BJ (cell line): ENCODE data around the gene RGS6. TPM values are rescaled to one million over a fixed set of nuclear protein-coding genes. Genes with fewer than 3 reads are reported as not detected.

Experiments
- CTCF ChIA-PET: fragments of 350-600 bp; formaldehyde crosslinking; extraction: SDS; loops from one replicate; lab custom pipeline; 2021; ENCODE audit warnings: antibody characterized with exemption, inconsistent platforms; lab: Yijun Ruan, JAX
- POLR2A ChIA-PET: fragments of 300-600 bp; sonication (Branson Sonifier 250); formaldehyde crosslinking; extraction: SDS; loops from one replicate; lab custom pipeline; 2021; ENCODE audit warnings: antibody characterized with exemption; lab: Charles Lee
- DNase-seq: peaks from one replicate; pipeline ENCODE4 v3.0.0-alpha.2; 2011; ENCODE audit warnings: low read depth
- H3K27me3 ChIP-seq: 2 replicates; pipeline ENCODE4 v1.6.0; 2011; ENCODE audit warnings: low read length; ENCODE audit not compliant: control insufficient read depth, insufficient read depth
- H3K36me3 ChIP-seq: 2 replicates; pipeline ENCODE4 v1.5.1; 2011; ENCODE audit warnings: low read length; ENCODE audit not compliant: control insufficient read depth, insufficient read depth
- H3K4me3 ChIP-seq: 2 replicates; pipeline ENCODE4 v1.5.1; 2011; ENCODE audit warnings: low read depth, mild to moderate bottlenecking, control low read depth, low read length
- polyA plus RNA-seq: library from polyadenylated mRNA; depleted of rRNA; stranded (reverse); fragments of >200 nt; gene quantifications from 2 replicates; pipeline ENCODE4 v1.2.3, GENCODE V29; 2011
- TF ChIP-seq, protein P1 (sequence below): IDR thresholded peaks from 2 replicates; pipeline ENCODE4 v1.5.1; 2011; ENCODE audit warnings: low read depth, mild to moderate bottlenecking, control low read depth, inconsistent platforms, low read length, moderate library complexity; ENCODE audit not compliant: insufficient read depth

The RGS6 gene
- polyA plus RNA-seq, 1 experiment = not detected

GRCh38 chr14:72599579-72600470 lies 667.6 kb downstream of the RGS6 start:
- Histone ChIP-seq H3K4me3 (no peak overlapping the region), H3K36me3 (no peaks in the 10 kb centered on the region), H3K27me3 (no peaks in the 10 kb centered on the region)
- POLR2A ChIA-PET = no interaction called here
- CTCF ChIA-PET = no interaction called here
- TF ChIP-seq, protein P1, sequence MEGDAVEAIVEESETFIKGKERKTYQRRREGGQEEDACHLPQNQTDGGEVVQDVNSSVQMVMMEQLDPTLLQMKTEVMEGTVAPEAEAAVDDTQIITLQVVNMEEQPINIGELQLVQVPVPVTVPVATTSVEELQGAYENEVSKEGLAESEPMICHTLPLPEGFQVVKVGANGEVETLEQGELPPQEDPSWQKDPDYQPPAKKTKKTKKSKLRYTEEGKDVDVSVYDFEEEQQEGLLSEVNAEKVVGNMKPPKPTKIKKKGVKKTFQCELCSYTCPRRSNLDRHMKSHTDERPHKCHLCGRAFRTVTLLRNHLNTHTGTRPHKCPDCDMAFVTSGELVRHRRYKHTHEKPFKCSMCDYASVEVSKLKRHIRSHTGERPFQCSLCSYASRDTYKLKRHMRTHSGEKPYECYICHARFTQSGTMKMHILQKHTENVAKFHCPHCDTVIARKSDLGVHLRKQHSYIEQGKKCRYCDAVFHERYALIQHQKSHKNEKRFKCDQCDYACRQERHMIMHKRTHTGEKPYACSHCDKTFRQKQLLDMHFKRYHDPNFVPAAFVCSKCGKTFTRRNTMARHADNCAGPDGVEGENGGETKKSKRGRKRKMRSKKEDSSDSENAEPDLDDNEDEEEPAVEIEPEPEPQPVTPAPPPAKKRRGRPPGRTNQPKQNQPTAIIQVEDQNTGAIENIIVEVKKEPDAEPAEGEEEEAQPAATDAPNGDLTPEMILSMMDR = no peak
- no peak for DNase-seq

GRCh38 chr14:72600551-72601330 lies 668.5 kb downstream of the RGS6 start:
- Histone ChIP-seq H3K27me3 (no peaks in the 10 kb centered on the region), H3K4me3 (no peak overlapping the region), H3K36me3 (no peaks in the 10 kb centered on the region)
- TF ChIP-seq, protein P1 = no peak
- CTCF ChIA-PET = no interaction called here
- no peak for DNase-seq
- POLR2A ChIA-PET = no interaction called here

DNA sequence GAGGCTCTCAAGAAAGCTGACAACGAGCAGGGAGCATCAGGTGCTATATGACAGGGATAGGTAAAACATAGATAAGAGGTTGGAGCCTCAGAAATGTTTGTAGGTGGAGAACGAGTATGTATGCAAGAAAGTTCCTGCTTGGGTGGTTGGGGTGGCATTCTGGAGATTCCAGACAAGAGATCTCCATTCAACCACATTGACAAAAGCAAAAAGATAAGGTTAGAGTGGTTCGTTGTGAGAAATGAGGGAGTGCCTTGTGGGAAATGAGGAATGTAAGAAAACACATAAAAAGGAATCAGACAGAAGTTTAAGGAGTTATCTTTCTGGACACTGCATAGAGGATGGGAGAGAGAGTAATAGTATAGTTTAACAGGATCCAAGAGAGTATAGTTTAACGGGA lies 671.4 kb downstream of the RGS6 start:
- H3K36me3 ChIP-seq = no peaks in the 10 kb centered on the region
- DNase-seq = no peak
- ChIA-PET CTCF (no interaction called here), POLR2A (no interaction called here)
- TF ChIP-seq, protein P1 = no peak
- H3K27me3 ChIP-seq = no peaks in the 10 kb centered on the region
- no peak overlapping the region for H3K4me3 ChIP-seq

DNA sequence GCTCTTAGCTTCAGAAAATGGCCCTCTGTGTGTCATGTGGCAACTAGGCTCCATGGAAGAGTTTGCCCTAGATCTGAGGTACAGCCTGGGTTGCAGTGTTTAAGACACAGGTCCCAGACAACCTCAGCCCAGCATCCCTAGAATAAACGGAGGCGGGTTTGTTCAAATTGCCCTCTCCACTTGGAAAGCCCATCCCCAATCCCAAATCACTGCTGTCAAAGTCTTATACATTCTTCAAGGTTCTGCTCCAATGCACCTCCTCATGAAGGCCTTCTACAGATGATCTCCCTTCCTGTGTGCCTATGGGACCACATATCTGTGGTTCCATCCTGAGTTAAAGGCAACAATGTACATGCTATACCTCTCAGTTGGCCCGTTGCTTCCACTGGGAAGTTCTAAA lies 671.9 kb downstream of the RGS6 start:
- TF ChIP-seq, protein P1 = no peak
- Histone ChIP-seq H3K36me3 (no peaks in the 10 kb centered on the region), H3K27me3 (no peaks in the 10 kb centered on the region), H3K4me3 (no peak overlapping the region)
- no peak for DNase-seq
- ChIA-PET POLR2A (no interaction called here), CTCF (no interaction called here)
